Right lobe of liver (tissue), 6 donors: Measurements from ENCODE around the gene COL19A1. TPM values are rescaled to one million over a fixed set of nuclear protein-coding genes. Genes with fewer than 3 reads are reported as not detected.

Source experiments
- ATAC-seq, 4 donors: fragments of 200-7000 bp; cut with Tn5 transposase; one replicate each; pipeline ENCODE4 v1.9.1; 2020; ENCODE audit warnings: mild to moderate bottlenecking in 4 of 4, moderate library complexity in 4 of 4
- DNase-seq, 3 donors: peaks; one replicate each; pipeline ENCODE4 v3.0.0-alpha.2; 2020
- H3K27ac ChIP-seq, 3 donors: fragments of 200-600 bp; one replicate each; pipeline ENCODE4 v1.8.0; 2022
- H3K27me3 ChIP-seq, 2 donors: fragments of 200-600 bp; one replicate each; pipeline ENCODE4 v1.8.0; 2022
- H3K36me3 ChIP-seq, 4 donors: fragments of 200-600 bp; sonication (generic) in 1 of 4; one replicate each; pipeline versions ENCODE4 v1.5.1 to v1.8.0; 2017 to 2022; ENCODE audit warnings: control low read depth in 1 of 4
- H3K4me1 ChIP-seq, 4 donors: fragments of 200-600 bp; sonication (generic) in 1 of 4; one replicate each; pipeline versions ENCODE4 v1.5.1 to v1.8.0; 2017 to 2022; ENCODE audit warnings: control low read depth in 1 of 4
- H3K4me3 ChIP-seq, 3 donors: fragments of 200-600 bp; one replicate each; pipeline ENCODE4 v1.8.0; 2022
- H3K9me3 ChIP-seq, 4 donors: fragments of 200-600 bp; sonication (generic) in 1 of 4; one replicate each; pipeline versions ENCODE4 v1.5.1 to v1.8.0; 2017 to 2022; ENCODE audit warnings: control low read depth in 1 of 4
- POLR2A ChIP-seq: fragments of 450-650 bp; IDR thresholded peaks from one replicate; pipeline ENCODE4 v1.6.1; 2017; ENCODE audit warnings: antibody characterized with exemption, mild to moderate bottlenecking
- WGBS: methylation state at CpG from one replicate; pipeline ENCODE4 v1.1.6; 2018; ENCODE audit warnings: low coverage, low lambda C conversion rate; ENCODE audit not compliant: insufficient coverage; ENCODE audit errors: missing lambda C conversion rate; 5-methylcytosine and 5-hydroxymethylcytosine counted together
- intact Hi-C, 2 donors: fragments of 100-400 bp; cut with DNase I; formaldehyde crosslinking; loops; one replicate each; pipeline versions ENCODE4 v1.11.2 to v1.14.1; 2022
- total RNA-seq, 6 experiments: library from RNA; depleted of rRNA in 2 of 6; stranded (reverse); fragments of >200 nt in 2 of 6; fragmentation: NEBNext Ultra II Directional in 3 of 6; extraction: Animal tissue kit (Norgen Biotek cat#: 25700) in 3 of 6; gene quantifications; one replicate each; pipeline versions ENCODE4 v1.1.0 to v1.2.4, GENCODE V29; 2016 to 2023
- TF ChIP-seq, protein P1 (sequence below), 4 donors: fragments of 200-600 bp in 3 of 4; fragments of 450-650 bp in 1 of 4; IDR thresholded peaks; one replicate each; pipeline versions ENCODE4 v1.5.1 to v1.8.0; 2016 to 2022; ENCODE audit warnings: antibody characterized with exemption in 4 of 4, mild to moderate bottlenecking in 2 of 4
- donor health status: DM: no; HTN: yes; CAD: no.
- donor health status: DM: no; HTN: no; CAD: no.
- donor health status: DM: no; HTN: no; CAD: no.
- donor health status: DM: no; HTN: yes; CAD: no.
- donor health status: DM: no; HTN: yes; CAD: no.

COL19A1 gene
- total RNA-seq, 6 experiments from 2014 or later = 0.18 to 0.39 (median 0.27) TPM; not detected in 2

DNA sequence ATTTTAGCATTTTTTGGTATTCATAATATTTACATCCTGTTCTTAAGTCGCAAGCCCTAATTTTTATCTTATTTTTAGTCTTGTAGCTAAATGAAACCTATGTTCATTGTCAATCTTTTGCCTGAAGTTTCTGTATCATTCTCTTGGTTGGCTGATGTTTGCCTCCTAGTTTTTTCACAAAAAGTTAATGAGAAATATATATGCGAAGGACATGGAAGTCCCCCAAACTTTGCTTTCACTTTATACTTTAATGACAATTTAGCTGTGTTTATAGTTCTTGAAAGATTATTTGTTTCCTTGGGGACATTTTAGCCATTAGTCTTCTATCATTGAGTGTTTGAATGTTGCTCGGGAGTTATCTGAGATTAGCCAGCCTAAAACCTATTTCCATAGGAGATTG, 118.2 kb downstream of the COL19A1 start:
- DNase-seq = no peak
- Histone ChIP-seq H3K9me3 (no peaks in the 10 kb centered on the region), H3K36me3 (no peaks in the 10 kb centered on the region), H3K4me1 (no peaks in the 10 kb centered on the region), H3K27ac (no peak overlapping the region), H3K4me3 (no peak overlapping the region), H3K27me3 (no peaks in the 10 kb centered on the region)
- no peak for TF ChIP-seq POLR2A
- TF ChIP-seq, protein P1, sequence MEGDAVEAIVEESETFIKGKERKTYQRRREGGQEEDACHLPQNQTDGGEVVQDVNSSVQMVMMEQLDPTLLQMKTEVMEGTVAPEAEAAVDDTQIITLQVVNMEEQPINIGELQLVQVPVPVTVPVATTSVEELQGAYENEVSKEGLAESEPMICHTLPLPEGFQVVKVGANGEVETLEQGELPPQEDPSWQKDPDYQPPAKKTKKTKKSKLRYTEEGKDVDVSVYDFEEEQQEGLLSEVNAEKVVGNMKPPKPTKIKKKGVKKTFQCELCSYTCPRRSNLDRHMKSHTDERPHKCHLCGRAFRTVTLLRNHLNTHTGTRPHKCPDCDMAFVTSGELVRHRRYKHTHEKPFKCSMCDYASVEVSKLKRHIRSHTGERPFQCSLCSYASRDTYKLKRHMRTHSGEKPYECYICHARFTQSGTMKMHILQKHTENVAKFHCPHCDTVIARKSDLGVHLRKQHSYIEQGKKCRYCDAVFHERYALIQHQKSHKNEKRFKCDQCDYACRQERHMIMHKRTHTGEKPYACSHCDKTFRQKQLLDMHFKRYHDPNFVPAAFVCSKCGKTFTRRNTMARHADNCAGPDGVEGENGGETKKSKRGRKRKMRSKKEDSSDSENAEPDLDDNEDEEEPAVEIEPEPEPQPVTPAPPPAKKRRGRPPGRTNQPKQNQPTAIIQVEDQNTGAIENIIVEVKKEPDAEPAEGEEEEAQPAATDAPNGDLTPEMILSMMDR (IDR thresholded peaks at IDR 0.05) = no peak
- intact Hi-C loops = no loop called here
- no peak for ATAC-seq
- WGBS = 55% methylated on average over 3 of the region's 3 CpGs

- TF ChIP-seq POLR2A = no peak
- TF ChIP-seq, protein P1 (IDR thresholded peaks at IDR 0.05) = no peak
- intact Hi-C loops = no loop called here
- no peak for DNase-seq
- no peaks in the 10 kb centered on the region for H3K4me1 ChIP-seq
- no peaks in the 10 kb centered on the region for H3K27me3 ChIP-seq
- no peak for ATAC-seq
- H3K9me3 ChIP-seq = no peaks in the 10 kb centered on the region
- no peak overlapping the region for H3K27ac ChIP-seq
- 80% methylated on average over 1 of the region's 1 CpG for WGBS
- H3K36me3 ChIP-seq = no peaks in the 10 kb centered on the region
- H3K4me3 ChIP-seq = no peak overlapping the region
Observed at GRCh38 chr6:69985180-69985579, 118.8 kb downstream of the COL19A1 start.

- no peak for DNase-seq
- Histone ChIP-seq H3K9me3 (no peaks in the 10 kb centered on the region), H3K36me3 (no peaks in the 10 kb centered on the region), H3K27ac (no peak overlapping the region), H3K4me3 (no peak overlapping the region), H3K4me1 (no peaks in the 10 kb centered on the region), H3K27me3 (no peaks in the 10 kb centered on the region)
- intact Hi-C loops = no loop called here
- WGBS = 51% methylated on average over 2 of the region's 2 CpGs
- no peak for TF ChIP-seq POLR2A
- TF ChIP-seq, protein P1 (IDR thresholded peaks at IDR 0.05) = no peak
- ATAC-seq = no peak
Observed at GRCh38 chr6:69987550-69987949, 121.2 kb downstream of the COL19A1 start.

DNA sequence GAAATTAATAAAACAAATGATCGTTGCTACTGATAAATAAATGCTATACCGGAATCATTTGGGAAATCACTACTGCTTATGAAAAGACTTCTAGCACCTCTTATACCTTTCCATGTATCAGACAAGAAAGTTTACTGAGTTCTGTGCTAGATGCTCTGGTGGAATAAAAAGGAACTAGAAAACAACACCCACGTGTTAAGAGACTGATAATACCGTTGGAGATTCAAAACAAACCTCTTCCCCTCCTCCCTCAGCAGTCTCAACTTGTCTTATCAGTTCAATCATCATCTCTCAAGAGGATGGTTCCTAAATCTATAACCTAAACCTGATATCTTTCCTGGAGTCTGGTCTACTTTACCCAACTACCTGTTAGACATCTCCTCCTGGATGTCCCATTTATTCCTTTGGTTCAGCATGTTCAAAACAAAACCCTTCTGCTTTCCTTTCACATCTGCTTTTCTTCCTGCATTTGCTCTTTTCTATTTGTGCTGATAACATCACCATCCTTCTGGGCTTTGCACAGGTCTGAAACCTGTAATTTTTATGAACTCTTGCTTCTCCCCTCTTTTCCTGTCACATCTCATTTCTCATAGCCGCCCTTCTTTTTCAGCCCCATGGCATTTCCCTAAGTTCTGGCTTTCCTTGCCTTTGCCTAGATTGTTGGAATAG, 122.2 kb downstream of the COL19A1 start:
- Histone ChIP-seq H3K27me3 (no peaks in the 10 kb centered on the region), H3K9me3 (no peaks in the 10 kb centered on the region), H3K4me3 (no peak overlapping the region), H3K4me1 (no peaks in the 10 kb centered on the region), H3K36me3 (no peaks in the 10 kb centered on the region), H3K27ac (no peak overlapping the region)
- intact Hi-C loops = no loop called here
- 45% methylated on average over 5 of the region's 5 CpGs for WGBS
- DNase-seq (no peak), ATAC-seq (no peak)
- TF ChIP-seq POLR2A = no peak
- TF ChIP-seq, protein P1 (IDR thresholded peaks at IDR 0.05) = no peak

GRCh38 chr6:69994251-69994650, 127.9 kb downstream of the COL19A1 start:
- Histone ChIP-seq H3K9me3 (no peaks in the 10 kb centered on the region), H3K36me3 (no peaks in the 10 kb centered on the region), H3K4me1 (no peaks in the 10 kb centered on the region), H3K27me3 (no peaks in the 10 kb centered on the region), H3K4me3 (no peak overlapping the region), H3K27ac (no peak overlapping the region)
- DNase-seq (no peak), ATAC-seq (no peak)
- TF ChIP-seq, protein P1 (IDR thresholded peaks at IDR 0.05) = no peak
- no peak for TF ChIP-seq POLR2A
- intact Hi-C loops = no loop called here
- WGBS = 51% methylated on average over 2 of the region's 2 CpGs
